ENCODE measurements around the gene CHRDL1.

- no peak for TF ChIP-seq CTCF (IDR thresholded peaks at IDR 0.05)
- TF ChIP-seq POLR2A (IDR thresholded peaks at IDR 0.05): no peak
Observed at GRCh38 chrX:110669572-110669971, 126.0 kb downstream of the CHRDL1 start.

Measured in thyroid gland (tissue), 4 donors.